ENCODE results near the gene PRM3. TPM values are rescaled to one million over a fixed set of nuclear protein-coding genes. Genes with fewer than 3 reads are reported as not detected.

Gene PRM3
- total RNA-seq, 1 experiment from 2014 or later: not detected

DNA sequence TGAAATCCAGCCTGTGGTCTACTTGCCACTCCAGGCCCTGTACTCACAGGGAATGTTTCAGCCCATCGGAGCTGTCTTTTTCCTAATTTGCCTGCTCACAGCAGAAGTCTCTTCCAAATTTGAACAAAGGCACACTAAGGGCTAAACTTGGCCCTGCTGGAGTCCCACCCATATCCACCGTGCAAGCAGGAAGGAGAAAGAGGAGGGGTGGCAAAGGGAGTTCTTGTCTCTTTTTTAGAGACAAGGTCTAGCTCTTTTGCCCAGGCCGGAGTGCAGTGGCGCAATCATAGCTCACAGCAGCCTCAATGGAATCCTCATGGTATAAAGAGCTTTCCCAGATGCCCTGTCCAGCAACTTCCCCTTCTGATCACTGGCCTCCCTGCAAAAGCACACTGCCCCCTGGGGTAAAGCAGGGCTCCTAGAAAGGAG lies 10.4 kb upstream of the PRM3 start:
- Histone ChIP-seq H3K27ac (ENCODE audit: insufficient read length, low read depth, low read length) (no peak overlapping the region), H2BK15ac (ENCODE audit: low read depth, low read length) (no peak overlapping the region), H2AFZ (ENCODE audit: low read length) (no peak overlapping the region), H2BK20ac (ENCODE audit: low read depth, low read length, poor library complexity, severe bottlenecking) (no peak overlapping the region), H3K9me3 (ENCODE audit: control insufficient read depth, low read depth, low read length) (no peaks in the 10 kb centered on the region), H3K14ac (ENCODE audit: insufficient read depth, low read length) (no peak overlapping the region), H4K5ac (ENCODE audit: insufficient read length, low read depth, low read length) (no peak overlapping the region), H3K4me1 (ENCODE audit: insufficient read depth, low read length) (no peaks in the 10 kb centered on the region; the same call in 1 of the 2 replicates), H3K27me3 (ENCODE audit: insufficient read depth, low read length) (no peaks in the 10 kb centered on the region), H4K91ac (ENCODE audit: insufficient read length, low read depth, low read length) (no peak overlapping the region), H2BK5ac (ENCODE audit: insufficient read length, low read length) (no peak overlapping the region), H3K4me2 (ENCODE audit: insufficient read depth, insufficient read length, low read length) (no peak overlapping the region), H4K8ac (replicated peaks; ENCODE audit: insufficient read length, low read depth, low read length) (no peak overlapping the region), H4K20me1 (ENCODE audit: control insufficient read depth, insufficient read depth, insufficient read length) (no peaks in the 10 kb centered on the region), H3K18ac (ENCODE audit: insufficient read length, low read depth, low read length) (peak overlapping the region; percentile 72), H3K79me1 (ENCODE audit: insufficient read depth, low read depth, low read length, poor library complexity, severe bottlenecking) (no peaks in the 10 kb centered on the region), H3K79me2 (ENCODE audit: insufficient read depth, low read length) (no peaks in the 10 kb centered on the region), H3K23me2 (ENCODE audit: insufficient read length, low read depth, low read length, poor library complexity, severe bottlenecking) (no peaks in the 10 kb centered on the region), H3K56ac (ENCODE audit: insufficient read length, low read depth, low read length) (no peak overlapping the region), H2AK5ac (ENCODE audit: insufficient read length, low read length) (no peak overlapping the region), H3K4ac (ENCODE audit: low read depth, low read length) (no peak overlapping the region), H3T11ph (ENCODE audit: low read length) (no peak overlapping the region), H3K23ac (ENCODE audit: insufficient read length, low read depth, low read length) (no peak overlapping the region), H2BK12ac (ENCODE audit: insufficient read length, low read depth, low read length) (no peak overlapping the region), H2BK120ac (ENCODE audit: low read depth, low read length, poor library complexity, severe bottlenecking) (no peak overlapping the region), H3K9ac (ENCODE audit: extremely low read depth, insufficient read length, low read length) (no peak overlapping the region)
- WGBS (ENCODE audit: extremely low coverage, insufficient read length, low lambda C conversion rate): no CpG with 5 or more reads among the region's 4 CpGs
- Mint-ChIP-seq H3K9me3 (no peaks in the 10 kb centered on the region), H3K4me1 (peaks cover 9 to 20% of the 10 kb centered on the region in 2 experiments), H3K27me3 (ENCODE audit: low read depth) (no peaks in the 10 kb centered on the region; the same call in none of the 2 replicates), H3K36me3 (ENCODE audit: insufficient read depth in 1 of 3, low read depth in 3 of 3) (no peaks in the 10 kb centered on the region; a peak in 1 of 7 replicates), H3K27ac (peak overlapping the region in 1 of 3 experiments; percentile 28; a peak in 1 of 7 replicates), H3K4me3 (no peak overlapping the region)
- no peak; the same call in 2 of the 3 replicates for TF ChIP-seq CTCF (conservative IDR thresholded peaks at IDR 0.05)
- no peak for DNase-seq

Measured in H9 (cell line).